HK-2 (cell line): Measurements from ENCODE around the gene MAPK8IP3.
"Not testable (repeated sequence)": the region's sequence is repeated elsewhere in the genome, so short reads cannot be mapped to it uniquely, and the experiment has no call there.

Experiments used
- DNase-seq: peaks from one replicate; pipeline ENCODE4 v3.0.0-alpha.2; 2018; ENCODE audit not compliant: unreplicated experiment

MAPK8IP3 gene

GRCh38 chr16:1712791-1713261, 6.8 kb downstream of the MAPK8IP3 start:
- DNase-seq, result no peak

GRCh38 chr16:1713331-1713730, 7.3 kb downstream of the MAPK8IP3 start:
- no peak for DNase-seq

- DNase-seq, result no peak
These were observed 7.9 kb downstream of the MAPK8IP3 start for GRCh38 chr16:1713933-1714332.

GRCh38 chr16:1715220-1715619, 9.2 kb downstream of the MAPK8IP3 start:
- DNase-seq, result no peak

- DNase-seq, result not testable (repeated sequence)
These were observed 12.2 kb downstream of the MAPK8IP3 start for GRCh38 chr16:1718236-1718635.

DNA sequence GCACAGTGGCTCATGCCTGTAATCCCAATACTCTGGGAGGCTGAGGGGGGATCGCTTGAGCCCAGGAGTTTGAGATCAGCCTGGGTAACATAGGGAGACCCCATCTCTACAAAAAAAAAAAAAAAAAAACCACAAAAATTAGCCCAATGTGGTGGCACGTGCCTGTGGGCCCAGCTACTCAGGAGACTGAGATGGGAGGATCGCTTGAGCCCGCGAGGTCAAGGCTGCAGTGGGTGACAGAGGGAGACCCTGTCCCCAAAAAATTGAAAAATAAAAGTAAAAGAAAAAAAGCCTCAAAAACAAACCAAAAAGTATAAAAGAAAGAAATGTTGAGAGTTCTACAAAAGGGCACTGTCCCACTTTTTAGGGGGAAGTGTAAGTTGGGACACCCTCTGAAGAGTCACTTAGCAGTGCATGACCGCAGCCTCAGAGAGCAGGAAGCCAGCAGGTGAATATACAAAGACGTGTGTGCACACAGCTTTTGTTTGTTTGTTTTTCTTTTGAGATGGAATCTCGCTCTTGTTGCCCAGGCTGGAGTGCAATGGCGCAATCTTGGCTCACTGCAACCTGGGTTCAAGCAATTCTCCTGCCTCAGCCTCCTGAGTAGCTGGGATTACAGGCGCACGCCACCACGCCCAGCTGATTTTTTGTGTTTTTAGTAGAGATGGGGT, 13.7 kb downstream of the MAPK8IP3 start:
- DNase-seq, result not testable (repeated sequence)

DNA sequence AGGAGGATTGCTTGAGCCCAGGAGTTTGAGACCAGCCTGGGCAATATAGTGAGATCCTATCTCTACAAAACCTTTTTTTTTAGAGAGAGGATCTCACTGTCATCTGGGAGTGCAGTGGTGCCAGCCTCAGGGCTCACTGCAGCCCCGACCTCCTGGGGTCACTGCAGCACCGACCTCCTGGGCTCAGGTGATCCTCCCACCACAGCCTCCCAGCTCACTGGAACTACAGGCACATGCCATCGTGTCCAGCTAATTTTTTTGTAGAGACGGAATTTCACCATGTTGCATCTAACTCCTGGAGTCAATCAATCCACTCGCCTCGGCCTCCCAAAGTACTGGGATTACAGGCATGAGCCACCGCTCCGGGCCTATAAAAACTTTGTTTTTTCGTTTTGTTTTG, 15.4 kb downstream of the MAPK8IP3 start:
- DNase-seq, result no peak

DNA sequence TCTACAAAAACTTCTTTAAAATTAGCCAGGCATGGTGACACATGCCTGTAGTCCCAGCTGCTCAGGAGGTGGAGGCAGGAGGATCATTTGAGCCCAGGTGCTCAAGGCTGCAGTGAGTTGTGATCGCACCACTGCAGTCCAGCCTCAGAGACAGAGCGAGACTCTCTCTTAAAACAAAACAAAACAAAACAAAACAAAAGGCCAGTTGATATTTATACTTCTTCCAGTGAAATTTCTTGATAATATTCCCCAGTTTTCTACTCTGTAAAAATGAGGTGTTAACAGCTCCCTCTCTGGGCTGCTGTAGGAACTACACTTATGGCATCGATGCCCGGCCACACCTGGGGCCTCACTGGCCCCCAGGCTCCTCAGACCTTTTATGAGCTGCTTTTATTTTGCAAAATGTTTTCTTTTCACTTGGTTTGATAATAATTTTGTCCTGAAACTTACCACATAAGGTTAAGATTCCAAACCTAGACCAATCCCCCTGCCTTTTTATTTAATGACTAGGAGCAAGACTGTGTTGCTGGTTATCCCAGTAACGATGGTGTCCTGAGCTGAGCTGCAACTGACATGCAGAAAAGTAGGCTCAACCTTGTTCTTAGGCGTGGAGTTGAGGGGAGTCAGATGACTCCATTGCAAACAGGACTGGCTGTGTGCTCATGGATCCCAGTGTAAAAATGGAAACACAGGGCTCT, 17.6 kb downstream of the MAPK8IP3 start:
- DNase-seq, result peak; percentile 30

DNA sequence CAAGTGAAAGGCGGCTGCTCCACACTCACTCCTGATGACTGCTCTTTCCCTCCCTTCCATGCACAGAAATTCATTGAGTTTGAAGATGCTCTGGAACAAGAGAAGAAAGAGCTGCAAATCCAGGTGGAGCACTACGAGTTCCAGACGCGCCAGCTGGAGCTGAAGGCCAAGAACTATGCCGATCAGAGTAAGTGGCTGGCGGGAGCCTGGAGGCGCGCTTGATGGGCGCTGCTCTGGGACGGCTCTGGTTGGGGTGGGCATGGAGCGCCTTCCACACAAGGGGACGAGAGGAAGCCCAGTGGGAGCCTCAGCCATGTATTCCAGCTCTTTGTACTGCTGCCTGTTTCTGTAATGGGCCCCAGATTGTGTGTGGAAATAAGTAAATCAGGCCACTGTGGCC, 18.5 kb downstream of the MAPK8IP3 start:
- DNase-seq, result no peak

GRCh38 chr16:1726661-1727502, 20.9 kb downstream of the MAPK8IP3 start:
- DNase-seq, result no peak

- DNase-seq, result no peak
These were observed 21.9 kb downstream of the MAPK8IP3 start for GRCh38 chr16:1727651-1728624.

DNA sequence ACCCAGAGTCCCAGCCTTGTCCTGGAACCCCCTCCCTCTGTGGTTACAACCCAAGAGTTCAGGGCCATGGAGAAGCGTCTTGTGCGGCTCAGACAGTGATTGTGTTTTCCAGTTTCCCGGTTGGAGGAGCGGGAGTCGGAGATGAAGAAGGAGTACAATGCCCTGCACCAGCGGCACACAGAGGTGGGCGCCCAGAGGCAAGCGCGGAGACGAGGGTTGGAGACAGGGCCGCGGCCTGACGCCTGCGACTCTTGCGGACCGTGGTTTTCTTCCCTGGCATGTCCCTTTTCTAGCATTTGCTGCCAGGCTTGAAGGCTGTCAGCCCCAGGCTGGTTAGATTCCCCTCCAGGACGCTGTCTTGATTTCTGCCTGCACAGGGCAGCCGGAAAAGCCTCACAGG, 23.0 kb downstream of the MAPK8IP3 start:
- no peak for DNase-seq

GRCh38 chr16:1729445-1729844, 23.4 kb downstream of the MAPK8IP3 start:
- DNase-seq, result no peak

DNA sequence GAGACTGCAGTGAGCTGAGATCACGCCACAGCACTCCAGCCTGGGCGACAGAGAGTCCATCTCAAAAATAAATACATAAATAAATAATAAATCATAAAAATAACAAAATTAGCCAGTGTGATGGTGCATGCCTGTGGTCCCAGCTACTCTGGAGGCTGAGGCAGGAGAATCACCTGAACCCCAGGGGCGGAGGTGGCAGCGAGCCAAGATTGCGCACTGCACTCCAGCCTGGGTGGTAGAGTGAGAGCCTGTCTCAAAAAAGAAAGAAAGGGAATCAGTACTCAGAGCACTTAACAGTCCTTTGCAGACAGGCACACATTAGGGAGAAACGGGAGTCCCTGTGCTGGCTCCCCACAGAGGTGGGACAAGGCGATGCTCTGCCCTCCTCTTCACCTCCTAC, 25.1 kb downstream of the MAPK8IP3 start:
- DNase-seq, result no peak

DNA sequence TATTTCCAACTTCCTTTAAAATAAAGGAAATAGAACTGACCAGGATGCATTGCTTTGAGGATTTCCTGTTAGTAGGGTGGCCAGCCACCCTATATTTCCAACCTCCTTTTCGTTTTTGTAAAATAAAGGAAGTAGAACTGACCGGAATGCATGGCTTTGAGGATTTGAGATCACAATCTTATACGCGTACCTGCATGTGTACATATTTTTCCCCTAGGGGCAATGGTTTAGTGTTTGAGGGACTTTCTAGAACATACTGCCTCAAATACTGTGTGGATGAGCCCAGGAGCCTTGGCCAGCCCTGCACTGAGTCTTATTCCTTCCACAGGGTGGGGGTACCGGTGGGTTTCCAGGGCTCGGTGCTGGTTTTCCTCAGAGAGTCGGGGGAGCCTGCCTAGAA, 25.6 kb downstream of the MAPK8IP3 start:
- DNase-seq, result no peak

- no peak for DNase-seq
These were observed 26.1 kb downstream of the MAPK8IP3 start for GRCh38 chr16:1732071-1732470.

- DNase-seq, result not testable (repeated sequence)
These were observed 26.6 kb downstream of the MAPK8IP3 start for GRCh38 chr16:1732551-1732987.

- DNase-seq, result no peak
These were observed 28.1 kb downstream of the MAPK8IP3 start for GRCh38 chr16:1734123-1734522.

- DNase-seq, result no peak
These were observed 28.8 kb downstream of the MAPK8IP3 start for GRCh38 chr16:1734816-1735215.

- DNase-seq, result no peak
These were observed 34.2 kb downstream of the MAPK8IP3 start for GRCh38 chr16:1740234-1740633.

DNA sequence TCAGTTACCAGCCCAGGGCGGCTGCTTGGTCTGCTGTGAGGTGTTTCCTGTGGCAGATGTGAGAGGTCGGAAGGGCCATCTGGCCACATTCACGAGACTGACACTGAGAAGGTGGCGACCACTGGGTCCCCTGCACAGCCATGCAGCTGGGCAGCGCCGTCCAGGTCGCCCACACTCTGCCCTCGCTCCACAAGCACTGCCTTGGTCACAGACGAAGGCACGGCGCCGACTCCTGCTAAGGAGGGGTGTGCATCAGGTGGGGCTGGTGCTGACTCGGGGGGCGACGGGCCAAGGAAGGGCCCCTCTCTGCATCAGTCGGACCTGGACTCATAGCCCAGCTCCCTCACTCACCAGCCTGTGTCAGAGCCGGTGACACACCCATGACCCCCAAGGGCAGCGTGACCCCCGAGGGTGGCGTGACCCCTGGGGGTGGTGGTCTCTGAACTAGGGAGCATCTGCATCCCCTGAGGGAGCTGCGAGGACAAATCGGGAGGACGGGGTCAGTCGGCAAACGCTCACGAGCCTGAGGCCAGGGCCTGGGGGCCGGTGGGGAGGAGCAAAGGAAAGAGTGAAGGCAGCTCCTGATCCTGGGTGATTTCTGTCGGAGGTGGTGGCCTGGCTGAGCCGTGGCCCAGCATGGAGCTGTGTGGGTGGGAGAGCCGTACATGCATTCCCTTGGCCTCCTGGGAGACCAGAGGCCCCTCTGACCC, 34.9 kb downstream of the MAPK8IP3 start:
- no peak for DNase-seq
